Stimulated activated naive CD8-positive, alpha-beta T cell treated with anti-CD3 and anti-CD28 coated beads, Interleukin-15, Interleukin-2, amounts not matched to agents 100 ng/mL and 50 ng/mL, for 24 hours (primary cell): ENCODE measurements around the gene STUM.

Experiments used
- H3K27ac Mint-ChIP-seq: one replicate; pipeline ENCODE4 v1.8.0; 2021; ENCODE audit warnings: mild to moderate bottlenecking, mixed read lengths
- H3K27me3 Mint-ChIP-seq: one replicate; pipeline ENCODE4 v1.8.0; 2021; ENCODE audit warnings: mixed read lengths
- H3K36me3 Mint-ChIP-seq: one replicate; pipeline ENCODE4 v1.8.0; 2021; ENCODE audit warnings: low read depth, mixed read lengths
- H3K4me1 Mint-ChIP-seq: one replicate; pipeline ENCODE4 v1.8.0; 2021; ENCODE audit warnings: low read depth, mixed read lengths
- H3K4me3 Mint-ChIP-seq: one replicate; pipeline ENCODE4 v1.8.0; 2021; ENCODE audit warnings: mild to moderate bottlenecking, mixed read lengths
- H3K9me3 Mint-ChIP-seq: one replicate; pipeline ENCODE4 v1.8.0; 2021; ENCODE audit warnings: mixed read lengths

STUM gene

GRCh38 chr1:226526801-226527595, 21.6 kb upstream of the STUM start:
- H3K36me3 Mint-ChIP-seq: no peaks in the 10 kb centered on the region
- no peak overlapping the region for H3K4me3 Mint-ChIP-seq
- H3K27ac Mint-ChIP-seq: no peak overlapping the region
- no peaks in the 10 kb centered on the region for H3K4me1 Mint-ChIP-seq
- no peaks in the 10 kb centered on the region for H3K9me3 Mint-ChIP-seq
- no peaks in the 10 kb centered on the region for H3K27me3 Mint-ChIP-seq

DNA sequence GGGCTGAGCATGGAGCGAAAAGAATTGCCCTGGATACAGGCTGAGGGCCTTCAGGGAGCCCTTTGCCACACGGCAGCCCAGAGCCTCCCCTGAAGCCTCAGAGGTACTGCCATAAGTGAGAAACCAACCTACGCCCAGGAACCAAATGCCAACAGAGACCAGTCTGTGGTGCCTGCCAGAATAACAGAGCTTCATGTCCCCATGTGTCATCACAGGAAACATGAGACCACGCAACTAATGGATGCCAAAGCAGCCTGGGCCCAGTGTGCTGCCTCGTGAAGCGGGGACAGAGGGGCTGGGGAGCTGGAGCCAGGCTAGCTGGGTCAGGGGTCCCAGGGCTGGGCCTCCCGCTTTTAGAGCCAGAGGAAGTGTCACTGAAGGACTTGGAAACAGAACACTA, 18.7 kb upstream of the STUM start:
- no peaks in the 10 kb centered on the region for H3K9me3 Mint-ChIP-seq

GRCh38 chr1:226530591-226530990, 18.0 kb upstream of the STUM start:
- no peak overlapping the region for H3K4me3 Mint-ChIP-seq
- H3K27ac Mint-ChIP-seq: no peak overlapping the region
- no peaks in the 10 kb centered on the region for H3K36me3 Mint-ChIP-seq
- no peaks in the 10 kb centered on the region for H3K27me3 Mint-ChIP-seq
- H3K4me1 Mint-ChIP-seq: no peaks in the 10 kb centered on the region
- H3K9me3 Mint-ChIP-seq: no peaks in the 10 kb centered on the region

More for the DNA sequence above, 18.7 kb upstream of the STUM start:
- Mint-ChIP-seq H3K27ac (no peak overlapping the region), H3K4me1 (no peaks in the 10 kb centered on the region), H3K4me3 (no peak overlapping the region), H3K27me3 (no peaks in the 10 kb centered on the region), H3K36me3 (no peaks in the 10 kb centered on the region)

DNA sequence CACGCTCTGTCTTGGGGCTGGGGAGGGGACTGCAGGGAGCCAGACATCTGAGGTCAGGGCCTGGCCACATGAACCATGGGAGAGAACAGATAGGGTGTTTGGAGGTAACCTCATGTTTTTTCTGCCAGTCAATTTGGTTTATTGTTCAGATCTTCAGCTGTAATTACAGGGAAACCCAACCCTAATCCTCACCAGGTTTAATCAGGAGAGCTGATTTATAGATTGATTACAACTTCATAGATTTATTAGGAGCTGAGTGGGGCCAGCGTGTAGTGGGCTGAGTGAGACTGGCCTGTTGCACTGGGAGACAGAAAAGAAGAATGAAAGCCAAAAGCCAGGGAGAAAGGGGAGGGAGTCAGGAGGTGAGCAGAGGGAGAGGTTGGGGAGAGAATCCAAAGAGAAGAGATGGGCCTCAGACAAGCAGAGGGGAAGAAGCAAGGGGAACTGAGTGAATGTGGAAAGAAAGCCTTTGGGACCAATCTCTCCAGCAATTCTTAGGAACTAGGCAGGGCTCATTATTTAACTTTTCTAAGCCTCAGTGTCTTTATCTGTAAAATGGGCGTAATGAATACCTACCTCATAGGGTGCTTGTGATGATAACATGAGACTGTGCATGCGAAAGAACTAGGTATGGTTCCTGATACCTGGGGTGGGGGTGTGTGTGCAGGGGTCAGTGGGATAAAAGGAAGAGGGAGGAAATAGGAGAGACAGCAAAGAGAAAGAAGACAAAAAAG, 17.0 kb upstream of the STUM start:
- Mint-ChIP-seq H3K4me3 (no peak overlapping the region), H3K27me3 (no peaks in the 10 kb centered on the region), H3K9me3 (no peaks in the 10 kb centered on the region), H3K4me1 (no peaks in the 10 kb centered on the region), H3K27ac (no peak overlapping the region), H3K36me3 (no peaks in the 10 kb centered on the region)

DNA sequence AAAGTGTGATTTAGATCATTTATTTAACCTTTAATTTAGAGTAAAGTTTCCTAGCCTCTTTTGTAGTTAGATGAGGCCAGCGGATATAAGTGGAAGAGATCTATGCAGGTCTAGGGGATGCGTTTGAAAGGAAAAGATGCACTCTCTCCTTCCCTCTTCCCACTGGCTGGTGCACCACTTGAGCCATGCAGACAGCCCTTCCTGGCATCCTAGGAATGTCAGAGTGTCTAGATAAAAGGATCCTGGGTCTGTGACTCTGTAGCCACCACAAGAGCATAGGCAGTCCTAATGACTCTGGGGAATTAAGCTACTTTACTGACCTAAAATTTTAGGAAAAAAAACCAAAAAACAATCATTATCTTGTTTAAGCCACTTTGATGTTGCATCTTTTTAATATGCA, 16.0 kb upstream of the STUM start:
- H3K4me1 Mint-ChIP-seq: no peaks in the 10 kb centered on the region

GRCh38 chr1:226533220-226533619, 15.3 kb upstream of the STUM start:
- H3K4me3 Mint-ChIP-seq: no peak overlapping the region
- no peaks in the 10 kb centered on the region for H3K4me1 Mint-ChIP-seq
- H3K27ac Mint-ChIP-seq: no peak overlapping the region
- no peaks in the 10 kb centered on the region for H3K27me3 Mint-ChIP-seq
- no peaks in the 10 kb centered on the region for H3K9me3 Mint-ChIP-seq
- no peaks in the 10 kb centered on the region for H3K36me3 Mint-ChIP-seq

More for the DNA sequence above, 16.0 kb upstream of the STUM start:
- no peak overlapping the region for H3K4me3 Mint-ChIP-seq
- H3K27ac Mint-ChIP-seq: no peak overlapping the region
- no peaks in the 10 kb centered on the region for H3K36me3 Mint-ChIP-seq
- H3K9me3 Mint-ChIP-seq: no peaks in the 10 kb centered on the region
- H3K27me3 Mint-ChIP-seq: no peaks in the 10 kb centered on the region

GRCh38 chr1:226534098-226534497, 14.5 kb upstream of the STUM start:
- no peaks in the 10 kb centered on the region for H3K4me1 Mint-ChIP-seq

GRCh38 chr1:226534645-226535044, 13.9 kb upstream of the STUM start:
- H3K4me1 Mint-ChIP-seq: no peaks in the 10 kb centered on the region
- H3K9me3 Mint-ChIP-seq: no peaks in the 10 kb centered on the region
- H3K4me3 Mint-ChIP-seq: no peak overlapping the region
- no peak overlapping the region for H3K27ac Mint-ChIP-seq
- H3K27me3 Mint-ChIP-seq: no peaks in the 10 kb centered on the region
- H3K36me3 Mint-ChIP-seq: no peaks in the 10 kb centered on the region

More at GRCh38 chr1:226534098-226534497, 14.5 kb upstream of the STUM start:
- Mint-ChIP-seq H3K27ac (no peak overlapping the region), H3K36me3 (no peaks in the 10 kb centered on the region), H3K4me3 (no peak overlapping the region), H3K9me3 (no peaks in the 10 kb centered on the region), H3K27me3 (no peaks in the 10 kb centered on the region)

DNA sequence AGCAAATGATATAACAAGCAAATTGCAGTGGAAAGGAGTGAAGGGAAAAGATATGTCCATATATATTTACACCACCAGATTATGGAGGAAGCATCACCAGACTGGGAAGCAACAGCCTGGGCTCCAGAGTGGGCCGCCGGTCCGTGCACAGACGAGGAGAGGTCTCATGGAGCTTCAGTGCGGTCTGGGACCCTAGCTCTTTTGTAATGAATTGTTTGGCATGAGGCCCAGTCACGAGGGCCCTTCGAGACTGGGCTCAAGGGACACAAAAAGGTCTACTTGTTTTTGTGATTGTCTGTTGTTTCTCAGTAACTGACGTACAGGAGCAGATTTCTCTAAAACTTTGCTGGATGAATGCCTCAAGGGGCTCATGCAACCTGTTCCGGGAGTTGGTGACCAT, 12.9 kb upstream of the STUM start:
- H3K9me3 Mint-ChIP-seq: no peaks in the 10 kb centered on the region
- H3K27ac Mint-ChIP-seq: no peak overlapping the region
- H3K4me1 Mint-ChIP-seq: no peaks in the 10 kb centered on the region
- no peaks in the 10 kb centered on the region for H3K36me3 Mint-ChIP-seq
- no peaks in the 10 kb centered on the region for H3K27me3 Mint-ChIP-seq
- no peak overlapping the region for H3K4me3 Mint-ChIP-seq

GRCh38 chr1:226541231-226541630, 7.3 kb upstream of the STUM start:
- peaks cover 5% of the 10 kb centered on the region for H3K27me3 Mint-ChIP-seq
- H3K4me1 Mint-ChIP-seq: no peaks in the 10 kb centered on the region
- no peaks in the 10 kb centered on the region for H3K36me3 Mint-ChIP-seq
- H3K4me3 Mint-ChIP-seq: no peak overlapping the region
- no peaks in the 10 kb centered on the region for H3K9me3 Mint-ChIP-seq
- no peak overlapping the region for H3K27ac Mint-ChIP-seq

DNA sequence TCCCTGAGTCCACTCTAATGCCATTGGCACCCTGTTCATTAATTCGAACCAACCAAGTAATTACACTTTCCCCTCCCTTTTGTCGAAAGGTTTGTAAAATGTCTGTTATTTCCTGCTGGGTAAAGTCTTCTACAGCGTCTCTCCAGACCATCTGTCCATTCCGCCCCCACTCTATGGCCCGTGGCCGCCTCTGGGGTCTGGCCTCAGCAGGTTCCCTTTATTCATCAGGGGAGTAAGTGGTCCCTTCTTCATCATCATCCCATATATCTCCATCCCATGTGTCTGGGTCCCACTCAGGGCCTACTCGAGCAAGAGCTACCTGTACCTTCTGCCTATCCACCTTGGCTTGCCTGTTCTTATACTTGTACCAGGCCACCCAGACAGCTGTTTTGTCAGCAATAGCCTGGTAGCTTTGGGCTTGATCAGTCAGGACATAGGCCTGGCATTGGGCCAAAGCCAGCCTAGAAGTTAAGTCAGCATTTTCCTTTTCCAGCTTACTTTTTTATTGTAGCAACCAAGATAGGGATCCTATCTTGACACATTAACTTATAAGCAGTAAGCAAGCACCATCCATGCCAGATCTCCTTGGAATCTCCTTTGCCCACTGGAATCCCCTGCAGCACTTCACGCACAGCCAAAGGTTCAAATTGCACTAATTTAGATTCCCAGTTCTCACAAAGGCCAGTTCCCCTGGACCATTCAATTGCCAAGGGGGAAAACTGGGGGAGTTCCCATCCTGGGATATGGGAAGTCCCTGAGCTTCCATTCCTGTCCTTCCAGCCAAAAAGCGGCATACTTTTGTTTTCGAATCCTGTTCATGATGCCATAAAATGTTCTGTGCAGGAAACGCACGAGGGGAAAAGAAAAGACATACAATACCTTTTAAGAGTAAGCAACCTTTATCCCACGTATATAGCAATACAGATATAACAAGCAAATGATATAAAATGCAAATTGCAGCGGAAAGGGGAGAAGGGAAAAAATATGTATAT, 6.6 kb upstream of the STUM start:
- Mint-ChIP-seq H3K9me3 (no peaks in the 10 kb centered on the region), H3K36me3 (no peaks in the 10 kb centered on the region), H3K27ac (no peak overlapping the region), H3K4me1 (no peaks in the 10 kb centered on the region), H3K4me3 (no peak overlapping the region), H3K27me3 (peaks cover 8% of the 10 kb centered on the region)

GRCh38 chr1:226542623-226543103, 5.9 kb upstream of the STUM start:
- H3K4me1 Mint-ChIP-seq: no peaks in the 10 kb centered on the region

GRCh38 chr1:226545836-226546596, 2.5 kb upstream of the STUM start:
- Mint-ChIP-seq H3K4me1 (peaks cover 16% of the 10 kb centered on the region), H3K36me3 (no peaks in the 10 kb centered on the region), H3K9me3 (no peaks in the 10 kb centered on the region), H3K4me3 (no peak overlapping the region), H3K27ac (no peak overlapping the region), H3K27me3 (peaks cover 28% of the 10 kb centered on the region)

More at GRCh38 chr1:226542623-226543103, 5.9 kb upstream of the STUM start:
- H3K27me3 Mint-ChIP-seq: peaks cover 10% of the 10 kb centered on the region
- H3K9me3 Mint-ChIP-seq: no peaks in the 10 kb centered on the region
- no peaks in the 10 kb centered on the region for H3K36me3 Mint-ChIP-seq
- H3K27ac Mint-ChIP-seq: no peak overlapping the region
- no peak overlapping the region for H3K4me3 Mint-ChIP-seq

DNA sequence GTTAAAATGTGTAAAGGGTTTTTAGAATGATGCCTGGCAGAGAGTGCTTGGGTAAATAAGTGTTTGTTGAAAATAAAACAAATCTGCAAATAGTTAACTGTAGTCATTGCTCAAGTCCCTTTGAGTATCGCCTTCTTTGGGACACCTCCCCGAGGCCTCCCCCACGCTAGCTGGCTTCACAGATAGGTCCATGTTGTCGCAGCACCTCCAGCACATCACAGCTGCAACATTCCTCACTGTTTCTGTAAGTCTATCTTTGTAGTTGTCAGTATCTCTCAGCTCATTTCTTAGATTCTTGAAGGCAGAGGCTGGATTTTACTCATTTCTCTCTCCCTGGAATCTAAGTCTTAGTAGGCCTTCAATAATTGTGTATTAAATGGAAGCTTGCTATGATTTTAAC, 1.6 kb upstream of the STUM start:
- H3K9me3 Mint-ChIP-seq: no peaks in the 10 kb centered on the region
- no peak overlapping the region for H3K27ac Mint-ChIP-seq
- peaks cover 16% of the 10 kb centered on the region for H3K4me1 Mint-ChIP-seq
- H3K36me3 Mint-ChIP-seq: no peaks in the 10 kb centered on the region
- no peak overlapping the region for H3K4me3 Mint-ChIP-seq
- peaks cover 38% of the 10 kb centered on the region for H3K27me3 Mint-ChIP-seq
